PC-9 (cell line): ENCODE data around the gene ZDHHC18. TPM values are rescaled to one million over a fixed set of nuclear protein-coding genes. Genes with fewer than 3 reads are reported as not detected.

Source experiments
- BruUV-seq: library from RNA; stranded (reverse); fragments of 400-500 nt; replicated peaks from 2 replicates; lab custom pipeline; 2021; lab: Mats Ljungman, UMichigan
- CTCF ChIA-PET: fragments of 300-600 bp; sonication (Branson Sonifier 250); formaldehyde crosslinking; loops from one replicate; lab custom pipeline; 2022; ENCODE audit warnings: antibody characterized with exemption; lab: Charles Lee
- POLR2A ChIA-PET: fragments of 300-600 bp; sonication (Branson Sonifier 250); formaldehyde crosslinking; loops from one replicate; lab custom pipeline; 2022; ENCODE audit warnings: antibody characterized with exemption; ENCODE audit not compliant: unreplicated experiment; lab: Charles Lee
- DNase-seq, 2 experiments: peaks; one replicate each; pipeline versions ENCODE4 v3.0.0 to v3.0.0-alpha.2; 2015 to 2022; ENCODE audit warnings: mixed read lengths in 1 of 2
- H2AFZ ChIP-seq: fragments of 200-600 bp; sonication (generic); 2 replicates; pipeline ENCODE4 v1.8.1; 2017; ENCODE audit warnings: antibody characterized with exemption
- H3F3A ChIP-seq: fragments of 200-600 bp; sonication (generic); 2 replicates; pipeline ENCODE4 v1.8.1; 2017; ENCODE audit warnings: antibody characterized with exemption, mild to moderate bottlenecking, low read depth; ENCODE audit not compliant: insufficient read depth
- H3K27ac ChIP-seq: fragments of 200-600 bp; sonication (generic); 2 replicates; pipeline ENCODE4 v1.6.1; 2016; ENCODE audit warnings: mixed run types
- H3K27me3 ChIP-seq: fragments of 200-600 bp; sonication (generic); 2 replicates; pipeline ENCODE4 v1.6.1; 2016; ENCODE audit warnings: low read depth, mixed run types; ENCODE audit not compliant: insufficient read depth
- H3K36me3 ChIP-seq: fragments of 200-600 bp; sonication (generic); 2 replicates; pipeline ENCODE4 v1.6.1; 2016; ENCODE audit warnings: low read depth, mixed run types
- H3K4me1 ChIP-seq: fragments of 200-600 bp; sonication (generic); replicated peaks from 2 replicates; pipeline ENCODE4 v1.6.1; 2016; ENCODE audit warnings: mixed run types; ENCODE audit not compliant: insufficient read depth
- H3K4me2 ChIP-seq: fragments of 200-600 bp; sonication (generic); 2 replicates; pipeline ENCODE4 v1.6.1; 2017; ENCODE audit warnings: mixed run types
- H3K4me3 ChIP-seq: fragments of 200-600 bp; sonication (generic); 2 replicates; pipeline ENCODE4 v1.6.1; 2016; ENCODE audit warnings: mixed run types
- H3K79me2 ChIP-seq: fragments of 200-600 bp; sonication (generic); 2 replicates; pipeline ENCODE4 v1.6.1; 2017; ENCODE audit warnings: low read depth, mixed run types
- H3K9me2 ChIP-seq: fragments of 200-600 bp; sonication (generic); 2 replicates; pipeline ENCODE4 v1.8.1; 2017; ENCODE audit warnings: mild to moderate bottlenecking; ENCODE audit not compliant: insufficient read depth
- H3K9me3 ChIP-seq: fragments of 200-600 bp; sonication (generic); 2 replicates; pipeline ENCODE4 v1.8.1; 2016; ENCODE audit warnings: low read depth; ENCODE audit not compliant: insufficient read depth
- H4K20me1 ChIP-seq: fragments of 200-600 bp; sonication (generic); 2 replicates; pipeline ENCODE4 v1.8.1; 2017; ENCODE audit not compliant: insufficient read depth
- CTCF ChIP-seq: fragments of 200-600 bp; sonication (generic); conservative IDR thresholded peaks from 2 replicates; pipeline ENCODE4 v1.6.1; 2017; ENCODE audit warnings: mixed run types, antibody characterized with exemption, mild to moderate bottlenecking, moderate library complexity
- EZH2 ChIP-seq: fragments of 200-600 bp; sonication (generic); IDR thresholded peaks from 2 replicates; pipeline ENCODE4 v1.8.0; 2017; ENCODE audit warnings: antibody characterized with exemption, low read depth
- intact Hi-C: fragments of 100-400 bp; cut with micrococcal nuclease; formaldehyde crosslinking; loops from one replicate; pipeline ENCODE4 v1.10.0; 2022; ENCODE audit not compliant: unreplicated experiment
- total RNA-seq: library from RNA; stranded (reverse); gene quantifications from 2 replicates; pipeline ENCODE4 v1.2.3, GENCODE V29; 2021

ZDHHC18 gene
- total RNA-seq, 1 experiment from 2014 or later = 36.1 TPM

GRCh38 chr1:26897351-26897750 lies 70.9 kb downstream of the ZDHHC18 start:
- no TSS peak for BruUV-seq
- Histone ChIP-seq H2AFZ (no peak overlapping the region), H3K79me2 (peaks cover 22% of the 10 kb centered on the region), H4K20me1 (no peaks in the 10 kb centered on the region), H3K9me3 (no peaks in the 10 kb centered on the region), H3K36me3 (no peaks in the 10 kb centered on the region), H3K4me2 (no peak overlapping the region), H3F3A (peaks cover 13% of the 10 kb centered on the region; the same call in 1 of the 2 replicates), H3K4me3 (no peak overlapping the region), H3K4me1 (peaks cover 15% of the 10 kb centered on the region; the same call in 1 of the 2 replicates), H3K27me3 (no peaks in the 10 kb centered on the region), H3K27ac (no peak overlapping the region), H3K9me2 (no peaks in the 10 kb centered on the region)
- intact Hi-C loops = no loop called here
- ChIA-PET POLR2A (no interaction called here), CTCF (interaction anchor here (0.7 kb wide), 1 partner anchor 773 kb away, joined by 4 read pairs; no protein-coding TSS in a partner anchor)
- TF ChIP-seq CTCF = no peak
- no peak for TF ChIP-seq EZH2
- DNase-seq = no peak

- TF ChIP-seq EZH2 (no peak), CTCF (no peak)
- POLR2A ChIA-PET = interaction anchor here (0.5 to 1.1 kb wide), 7 partner anchors 10 to 774 kb away, joined by 3 to 9 read pairs (median 5); partner anchors contain the start of genes GPN2 and ZDHHC18
- H3K27ac ChIP-seq = peak within 1 kb of the TSS; percentile 81
- intact Hi-C loops = loop anchor here (2.0 kb wide), 1 partner anchor 21 kb away; the partner anchor contains the start of gene NUDC
- H2AFZ ChIP-seq = peak within 1 kb of the TSS; percentile 91
- no peaks in the 10 kb centered on the region for H3K9me3 ChIP-seq
- no peaks in the 10 kb centered on the region for H4K20me1 ChIP-seq
- peaks cover 13% of the 10 kb centered on the region; the same call in 1 of the 2 replicates for H3F3A ChIP-seq
- H3K36me3 ChIP-seq = no peaks in the 10 kb centered on the region
- H3K79me2 ChIP-seq = peaks cover 22% of the 10 kb centered on the region
- peaks cover 15% of the 10 kb centered on the region; the same call in 1 of the 2 replicates for H3K4me1 ChIP-seq
- no TSS peak for BruUV-seq
- peak within 1 kb of the TSS; percentile 84 for H3K4me2 ChIP-seq
- H3K27me3 ChIP-seq = no peaks in the 10 kb centered on the region
- CTCF ChIA-PET = interaction anchor here (0.6 kb wide), 1 partner anchor 302 kb away, joined by 3 read pairs; no protein-coding TSS in a partner anchor
- peak; percentile 70 to 83 for DNase-seq
- no peaks in the 10 kb centered on the region for H3K9me2 ChIP-seq
- peak within 1 kb of the TSS; percentile 88 for H3K4me3 ChIP-seq
These were observed 73.7 kb downstream of the ZDHHC18 start, which contains the start of gene GPATCH3 for GRCh38 chr1:26900001-26900814. Gene GPATCH3, minus strand, starts transcription at chr1:26900467. Its CDS starts 25 bp downstream, at chr1:26900442.

- Histone ChIP-seq H3F3A (peaks cover 13% of the 10 kb centered on the region; the same call in 1 of the 2 replicates), H3K9me3 (no peaks in the 10 kb centered on the region), H3K4me2 (peak overlapping the region; percentile 84), H4K20me1 (no peaks in the 10 kb centered on the region), H3K4me1 (peaks cover 15% of the 10 kb centered on the region; the same call in 1 of the 2 replicates), H3K79me2 (peaks cover 22% of the 10 kb centered on the region), H3K9me2 (no peaks in the 10 kb centered on the region), H3K27ac (peak overlapping the region; percentile 81; the same call in 1 of the 2 replicates), H2AFZ (peak overlapping the region; percentile 91), H3K36me3 (no peaks in the 10 kb centered on the region), H3K4me3 (peak overlapping the region; percentile 88; the same call in 1 of the 2 replicates), H3K27me3 (no peaks in the 10 kb centered on the region)
- ChIA-PET POLR2A (interaction anchor here (0.7 to 1.1 kb wide), 4 partner anchors 11 to 209 kb away, joined by 3 to 8 read pairs (median 5); partner anchors contain the start of gene GPN2), CTCF (interaction anchor here (0.6 kb wide), 1 partner anchor 303 kb away, joined by 3 read pairs; no protein-coding TSS in a partner anchor)
- DNase-seq = no peak
- BruUV-seq = TSS peak; percentile 82
- intact Hi-C loops = loop anchor here (2.0 kb wide), 1 partner anchor 20 kb away; the partner anchor contains the start of gene NUDC
- TF ChIP-seq CTCF (no peak), EZH2 (no peak)
These were observed 74.5 kb downstream of the ZDHHC18 start for GRCh38 chr1:26900815-26901511.
